Effector memory CD8-positive, alpha-beta T cell (primary cell): Measurements from ENCODE around the gene AATF.
A peak's percentile ranks its signal among the peaks of the same experiment; 100 is the strongest.

Experiments used
- ATAC-seq: fragments of 150-1000 bp; cut with Tn5 transposase; replicated peaks from 2 replicates; pipeline ENCODE4 v1.10.0; 2021; ENCODE audit warnings: mild to moderate bottlenecking, moderate library complexity
- DNase-seq, 3 experiments: peaks; one replicate each; pipeline ENCODE4 v3.0.0; 2021
- H3K27ac Mint-ChIP-seq, 2 donors: one replicate each; pipeline ENCODE4 v1.8.0; 2022; ENCODE audit warnings: mild to moderate bottlenecking in 2 of 2, mixed read lengths in 2 of 2, moderate library complexity in 2 of 2
- H3K27me3 Mint-ChIP-seq, 2 donors: one replicate each; pipeline ENCODE4 v1.8.0; 2022; ENCODE audit warnings: mixed read lengths in 2 of 2
- H3K36me3 Mint-ChIP-seq: one replicate; pipeline ENCODE4 v1.8.0; 2022; ENCODE audit warnings: mild to moderate bottlenecking, moderate library complexity, mixed read lengths; ENCODE audit not compliant: insufficient read depth
- H3K4me1 Mint-ChIP-seq, 2 donors: one replicate each; pipeline ENCODE4 v1.8.0; 2022; ENCODE audit warnings: low read depth in 2 of 2, mixed read lengths in 2 of 2
- H3K4me3 Mint-ChIP-seq, 2 donors: one replicate each; pipeline ENCODE4 v1.8.0; 2022; ENCODE audit warnings: mild to moderate bottlenecking in 2 of 2, mixed read lengths in 2 of 2, moderate library complexity in 2 of 2
- H3K9me3 Mint-ChIP-seq, 2 donors: one replicate each; pipeline ENCODE4 v1.8.0; 2022; ENCODE audit warnings: mixed read lengths in 2 of 2

AATF gene

GRCh38 chr17:37037590-37038155 is 88.9 kb downstream of the AATF start:
- Mint-ChIP-seq H3K36me3 (peaks cover 36% of the 10 kb centered on the region), H3K4me3 (no peak overlapping the region), H3K9me3 (no peaks in the 10 kb centered on the region), H3K27ac (peak overlapping the region; percentile 32 to 59), H3K4me1 (peaks cover 6 to 11% of the 10 kb centered on the region in 2 donors), H3K27me3 (no peaks in the 10 kb centered on the region)
- ATAC-seq (no peak), DNase-seq (no peak)

GRCh38 chr17:37039269-37039668 is 90.5 kb downstream of the AATF start:
- no peak for DNase-seq
- ATAC-seq, result no peak
- H3K27me3 Mint-ChIP-seq, result no peaks in the 10 kb centered on the region
- H3K4me1 Mint-ChIP-seq, result peaks cover 6 to 14% of the 10 kb centered on the region in 2 donors
- H3K9me3 Mint-ChIP-seq, result no peaks in the 10 kb centered on the region
- peaks cover 25% of the 10 kb centered on the region for H3K36me3 Mint-ChIP-seq
- peak overlapping the region; percentile 55 to 59 for H3K27ac Mint-ChIP-seq
- H3K4me3 Mint-ChIP-seq, result no peak overlapping the region

DNA sequence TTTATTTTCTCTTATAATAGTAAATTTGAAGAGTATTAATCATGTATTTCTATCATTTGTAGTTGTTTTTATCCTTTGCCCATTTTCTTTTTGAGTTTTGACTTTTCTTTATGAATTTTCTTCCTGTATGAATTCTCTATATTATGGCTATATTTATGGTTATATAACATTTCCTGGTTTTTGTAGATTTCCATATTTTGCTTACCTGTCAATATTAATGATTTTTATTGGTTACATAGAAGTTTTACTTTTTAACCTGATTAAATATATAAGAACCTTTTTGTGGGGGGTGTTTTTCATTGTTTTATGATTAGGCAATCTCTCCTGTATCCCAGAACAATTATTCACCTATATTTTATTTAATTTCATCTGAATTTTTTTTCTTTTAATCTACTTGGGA is 93.2 kb downstream of the AATF start:
- peaks cover 26% of the 10 kb centered on the region for H3K36me3 Mint-ChIP-seq
- peaks cover 10 to 14% of the 10 kb centered on the region in 2 donors for H3K4me1 Mint-ChIP-seq
- H3K27ac Mint-ChIP-seq, result peak overlapping the region in 1 of 2 donors; percentile 53
- ATAC-seq (no peak), DNase-seq (no peak)
- no peak overlapping the region for H3K4me3 Mint-ChIP-seq
- no peaks in the 10 kb centered on the region for H3K27me3 Mint-ChIP-seq
- H3K9me3 Mint-ChIP-seq, result no peaks in the 10 kb centered on the region

DNA sequence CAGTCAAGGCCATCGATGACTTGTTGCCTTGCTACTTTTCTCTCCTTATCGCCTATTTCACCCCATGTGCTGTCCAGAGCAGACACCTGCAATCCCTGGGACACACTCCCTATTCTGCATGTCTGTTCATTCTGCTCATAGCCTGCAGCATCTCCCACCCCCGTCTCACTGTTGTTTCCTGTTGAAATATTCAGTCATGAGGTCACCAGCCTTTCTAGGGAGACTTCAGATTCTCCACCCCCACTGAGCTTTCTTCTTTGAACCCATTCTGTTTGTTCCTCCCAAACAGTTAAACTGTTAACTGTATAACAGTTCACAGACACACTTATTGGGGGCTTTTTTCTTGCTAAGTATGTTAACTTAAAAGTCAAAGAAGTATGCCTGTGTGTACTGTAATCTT is 94.4 kb downstream of the AATF start:
- Mint-ChIP-seq H3K4me3 (no peak overlapping the region), H3K4me1 (peaks cover 16 to 23% of the 10 kb centered on the region in 2 donors), H3K27me3 (no peaks in the 10 kb centered on the region), H3K36me3 (peaks cover 21% of the 10 kb centered on the region), H3K9me3 (no peaks in the 10 kb centered on the region), H3K27ac (no peak overlapping the region)
- ATAC-seq, result no peak
- no peak for DNase-seq

DNA sequence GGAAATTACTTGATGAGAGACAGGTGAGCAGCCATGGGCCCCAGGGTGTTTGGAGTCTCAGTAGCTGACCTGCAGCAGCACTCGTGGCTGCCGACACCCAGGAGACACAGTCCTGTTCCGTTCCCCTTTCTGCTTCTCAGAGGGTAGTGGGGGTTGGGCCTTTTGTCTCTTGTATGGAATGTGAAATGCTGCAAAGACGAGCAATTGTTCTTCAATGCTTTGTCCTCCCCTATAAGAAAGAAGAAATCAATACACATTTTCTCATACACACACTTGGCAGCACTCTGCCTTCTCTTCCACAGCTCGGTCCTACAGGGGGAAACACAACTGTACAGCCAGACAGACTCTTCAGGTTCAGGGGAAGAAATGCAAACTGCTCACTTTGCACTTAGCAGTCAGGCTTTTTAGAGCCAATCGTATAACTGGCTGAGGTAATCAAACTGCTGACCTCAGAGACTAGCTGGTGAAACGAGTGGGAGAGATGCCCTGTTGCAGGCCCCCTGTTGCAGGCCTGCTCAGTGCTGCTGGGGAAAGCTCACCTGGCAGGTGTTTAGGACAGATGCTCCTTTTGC is 96.7 kb downstream of the AATF start:
- Mint-ChIP-seq H3K9me3 (no peaks in the 10 kb centered on the region), H3K27me3 (no peaks in the 10 kb centered on the region), H3K4me1 (peaks cover 12% of the 10 kb centered on the region in 2 donors), H3K27ac (peak overlapping the region in 1 of 2 donors; percentile 77), H3K36me3 (peaks cover 23% of the 10 kb centered on the region), H3K4me3 (no peak overlapping the region)
- no peak for DNase-seq
- ATAC-seq, result no peak

GRCh38 chr17:37047631-37048104 is 98.9 kb downstream of the AATF start:
- no peaks in the 10 kb centered on the region for H3K27me3 Mint-ChIP-seq
- peak overlapping the region; percentile 73 to 78 for H3K27ac Mint-ChIP-seq
- peak overlapping the region in 1 of 2 donors; percentile 18 for H3K4me3 Mint-ChIP-seq
- DNase-seq, result peak; percentile 66 to 78 (median 73)
- peak; percentile 95 for ATAC-seq
- no peaks in the 10 kb centered on the region for H3K9me3 Mint-ChIP-seq
- H3K36me3 Mint-ChIP-seq, result peaks cover 22% of the 10 kb centered on the region
- H3K4me1 Mint-ChIP-seq, result peaks cover 12% of the 10 kb centered on the region in 2 donors

DNA sequence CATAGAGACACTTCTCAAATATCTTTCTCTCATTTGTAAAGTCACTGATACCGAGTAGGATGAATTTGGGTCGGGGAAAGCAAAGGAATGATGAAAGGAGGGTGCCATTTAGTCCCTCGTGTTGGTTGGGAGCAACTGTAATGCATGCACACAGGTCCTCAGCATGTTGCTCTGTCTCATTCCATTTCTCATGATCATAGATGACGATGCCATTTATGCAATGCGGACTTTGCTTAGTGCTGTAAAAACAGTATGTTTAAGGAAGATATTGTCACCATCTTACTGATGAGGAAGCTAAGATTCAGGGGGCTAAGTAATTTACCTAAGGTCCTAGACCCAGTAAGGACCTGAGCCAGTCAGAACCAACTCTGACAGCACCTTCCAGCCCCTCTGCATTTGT is 100.1 kb downstream of the AATF start:
- Mint-ChIP-seq H3K36me3 (peaks cover 29% of the 10 kb centered on the region), H3K4me3 (no peak overlapping the region), H3K9me3 (no peaks in the 10 kb centered on the region), H3K4me1 (peaks cover 12% of the 10 kb centered on the region in 2 donors), H3K27me3 (no peaks in the 10 kb centered on the region), H3K27ac (no peak overlapping the region)
- DNase-seq, result no peak
- ATAC-seq, result no peak

DNA sequence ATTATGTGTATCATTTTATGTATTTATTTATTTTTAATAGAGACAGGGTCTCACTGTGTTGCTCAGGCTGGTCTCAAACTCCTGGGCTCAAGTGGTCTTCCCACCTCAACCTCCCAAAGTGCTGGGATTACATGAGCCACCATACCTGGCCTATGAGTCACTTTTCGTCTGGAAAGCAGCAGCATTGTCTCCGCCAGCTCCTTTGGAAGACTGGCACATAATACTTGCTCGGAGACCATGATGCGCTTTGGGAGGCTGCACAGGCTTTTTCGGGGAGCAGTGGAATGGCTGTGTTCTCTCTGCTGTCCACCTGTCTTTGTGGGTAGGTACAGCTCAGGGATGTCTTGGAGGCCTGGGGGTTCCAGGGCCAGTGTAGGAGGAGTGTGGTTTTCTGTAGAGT is 102.2 kb downstream of the AATF start:
- ATAC-seq (no peak), DNase-seq (no peak)
- Mint-ChIP-seq H3K36me3 (peaks cover 32% of the 10 kb centered on the region), H3K27ac (no peak overlapping the region), H3K4me3 (no peak overlapping the region), H3K27me3 (no peaks in the 10 kb centered on the region), H3K9me3 (no peaks in the 10 kb centered on the region), H3K4me1 (peaks cover 8% of the 10 kb centered on the region in 2 donors)

- ATAC-seq, result no peak
- no peak overlapping the region for H3K4me3 Mint-ChIP-seq
- H3K36me3 Mint-ChIP-seq, result peaks cover 35% of the 10 kb centered on the region
- peaks cover 8% of the 10 kb centered on the region in 2 donors for H3K4me1 Mint-ChIP-seq
- DNase-seq, result no peak
- no peak overlapping the region for H3K27ac Mint-ChIP-seq
- no peaks in the 10 kb centered on the region for H3K27me3 Mint-ChIP-seq
- H3K9me3 Mint-ChIP-seq, result no peaks in the 10 kb centered on the region
These were observed 102.6 kb downstream of the AATF start for GRCh38 chr17:37051381-37051780.

DNA sequence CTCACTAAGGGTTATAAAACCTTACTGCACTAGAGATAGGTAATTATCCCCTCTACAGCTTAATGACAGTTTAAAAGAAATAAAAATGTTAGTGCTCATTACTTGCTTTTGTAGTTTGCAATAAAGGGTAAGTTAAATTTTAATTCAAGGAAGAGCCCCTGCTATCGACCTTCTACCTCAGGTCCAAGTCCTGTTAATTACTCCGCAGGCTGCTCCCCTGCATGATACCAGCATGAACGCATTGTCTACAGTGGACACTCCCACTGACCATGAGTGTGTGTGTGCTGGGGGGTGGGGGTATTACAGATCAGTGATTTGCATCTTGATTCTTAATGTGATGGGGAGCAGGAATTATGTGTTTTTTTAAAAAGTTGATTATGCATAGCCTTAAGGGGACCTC is 103.1 kb downstream of the AATF start:
- peaks cover 8% of the 10 kb centered on the region in 2 donors for H3K4me1 Mint-ChIP-seq
- peaks cover 37% of the 10 kb centered on the region for H3K36me3 Mint-ChIP-seq
- H3K9me3 Mint-ChIP-seq, result no peaks in the 10 kb centered on the region
- no peaks in the 10 kb centered on the region for H3K27me3 Mint-ChIP-seq
- H3K4me3 Mint-ChIP-seq, result no peak overlapping the region
- DNase-seq (no peak), ATAC-seq (no peak)
- peak overlapping the region in 1 of 2 donors; percentile 31 for H3K27ac Mint-ChIP-seq

DNA sequence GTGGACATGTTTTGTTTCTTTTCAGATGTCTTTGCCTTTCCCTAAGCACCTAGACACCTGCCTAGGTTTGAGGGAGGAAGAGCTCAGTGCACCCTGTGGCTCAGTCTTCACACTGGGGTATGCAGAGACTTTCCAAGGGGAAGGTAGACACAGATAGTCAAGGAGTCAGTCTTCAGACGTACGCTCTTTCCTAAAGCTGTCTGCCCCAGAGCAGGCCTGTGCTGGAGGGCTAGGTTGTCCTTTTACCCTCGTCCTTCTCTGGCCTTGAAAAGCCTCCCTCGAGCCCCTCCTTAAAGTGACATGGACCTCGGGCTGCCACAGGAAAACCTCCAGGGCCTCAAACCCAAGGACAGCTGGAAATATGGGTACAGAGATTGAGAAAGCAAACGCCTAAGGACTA is 103.7 kb downstream of the AATF start:
- Mint-ChIP-seq H3K27ac (peak overlapping the region; percentile 31 to 38), H3K4me3 (no peak overlapping the region), H3K9me3 (no peaks in the 10 kb centered on the region), H3K36me3 (peaks cover 43% of the 10 kb centered on the region), H3K4me1 (peaks cover 6 to 7% of the 10 kb centered on the region in 2 donors), H3K27me3 (no peaks in the 10 kb centered on the region)
- ATAC-seq, result no peak
- DNase-seq, result no peak

DNA sequence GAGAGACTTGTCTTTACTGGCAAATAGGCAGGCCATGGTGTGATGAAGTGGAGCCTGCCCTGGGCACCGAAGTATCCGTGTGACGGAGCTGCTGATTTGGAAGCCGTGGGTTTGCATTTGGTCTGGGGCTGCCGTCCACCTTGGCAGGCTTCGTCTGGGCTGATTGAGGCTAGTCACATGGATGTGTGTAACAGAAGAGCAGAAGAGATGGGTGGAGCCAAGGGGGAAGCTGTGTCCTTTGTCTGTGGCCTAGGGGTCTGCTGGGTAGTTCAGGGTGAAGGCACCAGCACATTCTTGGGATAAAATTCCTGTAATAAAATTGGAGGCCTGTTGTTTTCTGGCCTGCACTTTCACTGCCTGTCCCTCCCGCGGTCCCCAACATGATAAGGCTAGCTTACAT is 106.1 kb downstream of the AATF start:
- DNase-seq (no peak), ATAC-seq (no peak)
- H3K36me3 Mint-ChIP-seq, result peaks cover 32% of the 10 kb centered on the region
- no peak overlapping the region for H3K4me3 Mint-ChIP-seq
- no peaks in the 10 kb centered on the region for H3K4me1 Mint-ChIP-seq
- no peaks in the 10 kb centered on the region for H3K27me3 Mint-ChIP-seq
- H3K27ac Mint-ChIP-seq, result peak overlapping the region in 1 of 2 donors; percentile 30
- no peaks in the 10 kb centered on the region for H3K9me3 Mint-ChIP-seq

DNA sequence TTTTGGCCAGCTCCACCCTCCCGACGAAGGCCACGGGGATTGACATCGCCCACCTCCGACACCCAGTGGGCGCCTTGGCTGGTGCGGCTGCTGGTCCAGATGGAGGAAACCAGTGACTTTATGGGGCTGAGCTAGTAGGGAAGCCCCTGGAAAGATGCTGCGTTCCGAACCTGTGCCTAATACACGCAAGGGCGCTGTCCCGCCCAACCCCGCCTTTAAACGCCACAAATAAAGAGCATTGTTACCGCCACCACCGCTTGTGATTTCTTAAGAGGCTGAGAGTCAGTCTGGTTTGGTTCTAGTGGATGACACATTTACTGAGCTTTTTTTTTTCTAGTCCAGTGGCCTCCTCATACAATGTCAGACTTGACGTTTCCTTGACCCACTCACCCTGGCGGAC is 107.9 kb downstream of the AATF start:
- Mint-ChIP-seq H3K4me1 (no peaks in the 10 kb centered on the region), H3K27me3 (no peaks in the 10 kb centered on the region), H3K27ac (peak overlapping the region in 1 of 2 donors; percentile 41), H3K9me3 (no peaks in the 10 kb centered on the region), H3K4me3 (no peak overlapping the region), H3K36me3 (peaks cover 32% of the 10 kb centered on the region)
- ATAC-seq (no peak), DNase-seq (no peak)

- Mint-ChIP-seq H3K4me3 (no peak overlapping the region), H3K36me3 (peaks cover 16% of the 10 kb centered on the region), H3K9me3 (no peaks in the 10 kb centered on the region), H3K27ac (peak overlapping the region in 1 of 2 donors; percentile 15), H3K27me3 (no peaks in the 10 kb centered on the region), H3K4me1 (no peaks in the 10 kb centered on the region)
- no peak for ATAC-seq
- no peak for DNase-seq
These were observed 110.7 kb downstream of the AATF start for GRCh38 chr17:37059493-37059892.
